NCI-H1105 (cell line): Measurements from ENCODE around the gene GIMAP8.

ENCODE experiments used
- DNase-seq: peaks from one replicate; lab custom pipeline; 2025; lab: John Stamatoyannopoulos, UW

Gene GIMAP8

GRCh38 chr7:150450491-150451001 is at the start of gene GIMAP8:
Gene GIMAP8, plus strand, starts transcription at chr7:150450630. Its CDS starts 16,069 bp downstream, at chr7:150466699.
- DNase-seq: no peak

- DNase-seq: no peak
Measured at GRCh38 chr7:150400788-150401423, 49.5 kb upstream of the GIMAP8 start.

- DNase-seq: no peak
Measured at GRCh38 chr7:150401424-150401790, 49.0 kb upstream of the GIMAP8 start.

GRCh38 chr7:150401861-150402631 is 48.4 kb upstream of the GIMAP8 start:
- no peak for DNase-seq

GRCh38 chr7:150402671-150403321 is 47.6 kb upstream of the GIMAP8 start:
- DNase-seq: no peak

GRCh38 chr7:150403376-150404171 is 46.9 kb upstream of the GIMAP8 start:
- DNase-seq: no peak

- no peak for DNase-seq
Measured at GRCh38 chr7:150404172-150404804, 46.1 kb upstream of the GIMAP8 start.

GRCh38 chr7:150404805-150405583 is 45.4 kb upstream of the GIMAP8 start:
- DNase-seq: peak; percentile 68

- no peak for DNase-seq
Measured at GRCh38 chr7:150405584-150406311, 44.7 kb upstream of the GIMAP8 start.

- no peak for DNase-seq
Measured at GRCh38 chr7:150406312-150406566, 44.2 kb upstream of the GIMAP8 start.

- DNase-seq: no peak
Measured at GRCh38 chr7:150406567-150407421, 43.6 kb upstream of the GIMAP8 start.

GRCh38 chr7:150407588-150408392 is 42.6 kb upstream of the GIMAP8 start:
- DNase-seq: no peak

GRCh38 chr7:150408393-150409299 is 41.8 kb upstream of the GIMAP8 start:
- DNase-seq: no peak

- no peak for DNase-seq
Measured at GRCh38 chr7:150409300-150410030, 41.0 kb upstream of the GIMAP8 start.

- DNase-seq: no peak
Measured at GRCh38 chr7:150410131-150410530, 40.3 kb upstream of the GIMAP8 start.

- DNase-seq: no peak
Measured at GRCh38 chr7:150410680-150411346, 39.6 kb upstream of the GIMAP8 start.
